C4-2B (cell line): ENCODE data around the gene EEIG1.

Experiments
- H3K27ac ChIP-seq: fragments of 450-650 bp; 2 replicates; pipeline ENCODE4 v1.5.1; 2017
- CTCF ChIP-seq: fragments of 450-650 bp; conservative IDR thresholded peaks from 2 replicates; pipeline ENCODE4 v1.5.1; 2017; ENCODE audit warnings: mild to moderate bottlenecking
- ZFX ChIP-seq: fragments of 450-650 bp; IDR thresholded peaks from 2 replicates; pipeline ENCODE4 v1.6.1; 2017

Gene EEIG1

DNA sequence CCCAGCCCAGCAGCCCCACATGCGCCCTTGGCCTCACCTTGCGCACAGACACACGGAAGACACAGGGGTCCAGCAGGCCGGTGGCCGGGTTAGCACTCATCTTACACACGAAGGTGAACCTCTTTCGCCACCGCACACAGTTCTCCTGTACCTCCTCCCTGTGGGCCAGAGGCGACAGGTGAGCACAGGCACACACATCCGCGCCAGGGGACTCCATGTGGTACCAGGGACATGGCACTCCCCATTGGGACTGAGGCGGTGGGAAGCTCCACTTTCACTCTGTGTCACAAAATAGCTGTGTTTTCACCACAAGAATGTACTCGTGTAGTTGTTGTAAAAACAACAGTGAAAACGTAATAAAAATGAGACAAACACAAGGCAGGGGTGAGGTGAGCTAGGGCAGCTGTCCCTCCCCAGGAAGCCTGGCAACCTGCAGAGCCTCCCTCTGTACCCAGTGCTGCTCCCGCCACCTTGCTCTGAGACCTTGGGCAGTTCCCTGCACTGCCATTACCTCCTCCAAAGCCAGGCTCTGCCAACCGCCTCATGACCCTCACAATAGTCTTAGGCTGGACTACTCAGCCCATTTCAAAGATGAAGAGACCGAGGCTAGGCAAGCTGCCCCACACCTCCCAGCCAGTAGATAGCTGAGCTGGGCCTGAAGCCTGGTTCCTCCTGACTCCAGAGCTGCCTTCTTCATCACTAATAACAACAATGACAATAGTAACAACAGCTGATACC lies 26.9 kb downstream of the EEIG1 start:
- H3K27ac ChIP-seq = peak overlapping the region; percentile 72
- no peak for TF ChIP-seq ZFX
- TF ChIP-seq CTCF = no peak

GRCh38 chr9:127953154-127953553 lies 27.6 kb downstream of the EEIG1 start:
- H3K27ac ChIP-seq = no peak overlapping the region; the same call in 1 of the 2 replicates
- no peak for TF ChIP-seq CTCF
- no peak for TF ChIP-seq ZFX

GRCh38 chr9:127950513-127951289 lies 30.1 kb downstream of the EEIG1 start:
- no peak overlapping the region for H3K27ac ChIP-seq
- TF ChIP-seq ZFX = no peak
- TF ChIP-seq CTCF = no peak

GRCh38 chr9:127949827-127950512 lies 30.8 kb downstream of the EEIG1 start:
- no peak overlapping the region for H3K27ac ChIP-seq

DNA sequence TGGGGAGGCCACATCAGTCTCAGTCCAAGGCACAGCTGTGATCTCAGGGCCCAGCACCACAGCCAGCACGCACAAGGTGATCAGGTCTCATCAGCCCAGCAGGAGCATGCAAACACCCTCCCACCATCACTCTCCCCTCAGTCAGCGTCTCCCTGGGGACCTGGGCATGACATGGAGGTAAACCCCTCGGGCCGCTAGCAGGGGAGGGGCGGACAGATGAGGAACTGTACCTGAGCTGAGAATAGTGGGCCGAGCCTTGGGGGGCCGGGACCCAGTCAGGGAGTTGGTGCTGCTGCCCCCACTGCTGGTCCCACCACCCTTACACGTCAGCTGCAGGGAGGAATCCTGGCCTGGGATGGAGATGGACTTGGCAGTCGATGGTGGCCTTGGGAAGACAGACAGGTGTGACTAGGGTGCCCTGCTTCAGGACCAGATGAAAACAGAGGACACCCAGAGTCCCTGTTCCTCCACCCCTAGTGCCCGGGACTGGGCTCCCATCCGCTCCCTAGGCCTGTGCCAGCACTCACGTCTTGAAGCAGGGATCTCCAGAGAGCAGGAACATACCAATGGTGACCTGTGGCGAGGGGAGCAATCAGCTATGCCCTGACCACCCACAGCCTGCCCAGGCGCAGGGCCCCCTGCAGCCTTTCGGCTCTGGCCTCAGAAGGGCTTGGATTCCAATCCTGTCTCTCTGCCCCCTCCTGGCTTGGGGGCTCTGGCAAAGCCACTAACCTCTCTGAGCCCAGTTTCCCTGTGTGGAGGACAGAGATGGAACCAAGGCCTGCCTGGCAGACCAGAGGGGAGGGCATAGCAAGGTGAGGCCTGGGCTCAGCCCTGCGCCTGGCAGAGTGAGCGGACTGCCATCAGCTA lies 32.7 kb downstream of the EEIG1 start:
- no peak for TF ChIP-seq ZFX
- no peak for TF ChIP-seq CTCF
- no peak overlapping the region for H3K27ac ChIP-seq

More at GRCh38 chr9:127949827-127950512, 30.8 kb downstream of the EEIG1 start:
- TF ChIP-seq CTCF (no peak), ZFX (no peak)

GRCh38 chr9:127946728-127947127 lies 34.1 kb downstream of the EEIG1 start:
- no peak overlapping the region for H3K27ac ChIP-seq
- TF ChIP-seq CTCF (no peak), ZFX (no peak)
